Activated T-helper 2 cell treated with anti-CD3 and anti-CD28 coated beads, Interferon-gamma antibody, Interleukin-2, Interleukin-4, amounts not matched to agents 10 μg/mL and 5 μg/mL and 100 μg/mL, durations not matched to agents 14 hours and 24 hours and 36 hours (primary cell): ENCODE data around the gene ZNF425. TPM values are rescaled to one million over a fixed set of nuclear protein-coding genes. Genes with fewer than 3 reads are reported as not detected.
"Not testable (repeated sequence)": the region's sequence is repeated elsewhere in the genome, so short reads cannot be mapped to it uniquely, and the experiment has no call there.

Experiments
- DNase-seq: peaks from one replicate; pipeline ENCODE4 v3.0.0; 2021; ENCODE audit warnings: low spot score
- H3K27ac Mint-ChIP-seq: one replicate; pipeline ENCODE4 v1.8.0; 2021; ENCODE audit warnings: mixed read lengths
- H3K27me3 Mint-ChIP-seq: one replicate; pipeline ENCODE4 v1.8.0; 2021; ENCODE audit warnings: low read depth, mixed read lengths
- H3K36me3 Mint-ChIP-seq: one replicate; pipeline ENCODE4 v1.8.0; 2021; ENCODE audit warnings: low read depth, mixed read lengths
- H3K4me1 Mint-ChIP-seq: one replicate; pipeline ENCODE4 v1.8.0; 2021; ENCODE audit warnings: low read depth, mixed read lengths
- H3K4me3 Mint-ChIP-seq: one replicate; pipeline ENCODE4 v1.8.0; 2021; ENCODE audit warnings: low read depth, mild to moderate bottlenecking, moderate library complexity, mixed read lengths
- H3K9me3 Mint-ChIP-seq: one replicate; pipeline ENCODE4 v1.8.0; 2021; ENCODE audit warnings: mixed read lengths
- intact Hi-C: fragments of 100-400 bp; cut with micrococcal nuclease; formaldehyde crosslinking; loops from one replicate; pipeline ENCODE4 v1.15.1; 2023
- total RNA-seq: library from RNA; stranded (reverse); gene quantifications from 2 replicates; pipeline ENCODE4 v1.2.3, GENCODE V29; 2022

The ZNF425 gene
- total RNA-seq, 1 donor from 2014 or later: 0.39 TPM

DNA sequence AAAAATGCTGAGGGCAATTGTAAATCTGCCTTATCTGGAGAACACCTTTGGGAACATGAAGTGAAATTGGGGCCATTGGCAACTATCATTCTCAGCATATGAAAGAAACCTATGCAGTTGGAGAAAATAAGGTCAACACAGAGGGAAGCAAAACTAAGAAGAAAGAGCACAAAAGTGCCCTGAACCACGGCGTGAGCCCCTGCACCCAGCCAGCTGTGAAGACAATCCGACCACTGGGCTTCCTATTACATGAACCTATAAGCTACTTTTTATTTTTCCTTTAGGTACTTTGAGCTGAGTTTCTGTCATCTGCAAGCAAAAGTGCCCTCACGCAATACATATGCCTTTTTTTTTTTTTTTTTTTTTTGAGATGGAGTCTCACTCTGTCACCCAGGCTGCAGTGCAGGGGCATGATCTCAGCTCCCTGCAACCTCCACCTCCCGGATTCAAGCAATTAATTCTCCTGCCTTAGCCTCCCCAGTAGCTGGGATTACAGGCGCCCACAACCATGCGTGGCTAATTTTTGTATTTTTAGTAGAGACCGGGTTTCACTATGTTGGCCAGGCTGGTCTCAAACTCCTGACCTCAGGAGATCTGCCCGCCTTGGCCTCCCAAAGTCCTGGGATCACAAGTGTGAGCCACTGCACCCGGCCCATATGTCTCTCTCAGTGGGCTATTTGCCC, 63.8 kb downstream of the ZNF425 start:
- H3K4me1 Mint-ChIP-seq, H3K36me3 Mint-ChIP-seq, H3K27me3 Mint-ChIP-seq, intact Hi-C loops, H3K9me3 Mint-ChIP-seq, H3K4me3 Mint-ChIP-seq, DNase-seq, H3K27ac Mint-ChIP-seq: not testable (repeated sequence)

DNA sequence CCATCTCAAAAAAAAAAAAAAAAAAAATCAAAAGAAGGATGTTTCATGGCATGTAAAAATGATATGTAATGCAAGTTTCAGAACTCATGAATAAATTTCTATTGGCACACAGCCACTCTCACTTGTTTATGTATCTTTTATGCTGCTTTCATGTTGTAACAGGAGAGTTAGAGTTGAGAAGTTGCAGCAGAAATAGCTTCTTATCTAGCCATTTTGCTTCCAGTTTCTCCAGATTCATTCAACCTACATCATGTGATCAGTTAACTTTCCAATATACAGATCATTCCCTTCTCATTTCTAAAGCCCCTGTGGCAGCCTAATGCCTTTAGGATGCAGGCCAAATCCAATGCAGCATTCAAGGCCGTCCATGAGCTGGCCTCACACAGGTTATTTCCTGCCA, 66.0 kb downstream of the ZNF425 start:
- intact Hi-C loops: no loop called here
- Mint-ChIP-seq H3K27ac (no peak overlapping the region), H3K27me3 (no peaks in the 10 kb centered on the region), H3K4me3 (no peak overlapping the region), H3K36me3 (no peaks in the 10 kb centered on the region), H3K9me3 (no peaks in the 10 kb centered on the region), H3K4me1 (peaks cover 3% of the 10 kb centered on the region)
- no peak for DNase-seq

DNA sequence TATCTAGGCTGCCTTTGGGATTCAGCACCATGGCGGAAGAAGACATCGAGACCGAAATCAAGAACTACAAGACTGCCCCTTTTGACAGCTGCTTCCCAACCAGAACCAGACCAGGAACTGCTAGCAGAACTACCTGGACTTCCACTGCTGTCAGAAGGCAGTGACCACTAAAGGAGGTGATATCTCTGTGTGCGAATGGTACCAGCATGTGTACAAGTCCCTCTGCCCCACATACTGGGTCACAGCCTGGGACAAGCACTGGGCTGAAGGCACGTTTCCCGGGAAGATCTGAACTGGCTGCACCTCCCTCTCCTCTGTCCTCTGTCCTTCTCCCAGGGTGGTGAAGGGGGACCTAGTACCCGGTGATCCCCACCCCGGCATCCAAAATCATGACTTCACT, 72.2 kb downstream of the ZNF425 start:
- DNase-seq: no peak
- Mint-ChIP-seq H3K4me1 (no peaks in the 10 kb centered on the region), H3K4me3 (no peak overlapping the region), H3K9me3 (no peaks in the 10 kb centered on the region), H3K27me3 (peaks cover 5% of the 10 kb centered on the region), H3K36me3 (no peaks in the 10 kb centered on the region), H3K27ac (no peak overlapping the region)
- intact Hi-C loops: no loop called here

DNA sequence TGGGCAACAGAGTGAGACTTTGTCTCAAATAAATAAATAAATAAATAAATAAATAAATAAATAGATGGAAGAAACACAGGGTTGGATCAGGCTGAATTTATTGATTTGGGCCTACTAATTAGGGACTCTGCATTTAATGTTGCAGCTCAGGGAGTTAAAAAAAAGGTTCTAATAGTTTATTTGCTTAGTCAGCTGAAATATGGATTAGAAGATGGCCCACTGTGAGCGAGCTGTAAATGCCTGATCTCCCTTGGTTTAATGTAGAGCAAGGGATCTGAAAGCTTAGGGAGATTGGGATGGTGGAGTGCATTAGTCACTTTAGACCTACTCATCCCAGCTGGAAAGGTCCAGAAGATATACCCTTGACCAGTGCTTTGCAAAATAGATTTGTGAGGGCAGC, 72.7 kb downstream of the ZNF425 start:
- no peak overlapping the region for H3K4me3 Mint-ChIP-seq
- DNase-seq: no peak
- no peaks in the 10 kb centered on the region for H3K9me3 Mint-ChIP-seq
- peaks cover 5% of the 10 kb centered on the region for H3K27me3 Mint-ChIP-seq
- H3K36me3 Mint-ChIP-seq: no peaks in the 10 kb centered on the region
- H3K27ac Mint-ChIP-seq: no peak overlapping the region
- intact Hi-C loops: no loop called here
- no peaks in the 10 kb centered on the region for H3K4me1 Mint-ChIP-seq

Other genes with a start within 250 kb of the ZNF425 start
- 91.0 and 91.7 TPM in 2 replicates for gene EZH2, start 242.0 kb downstream of the ZNF425 start, total RNA-seq
- gene PDIA4, start 97.8 kb downstream of the ZNF425 start, total RNA-seq: 155 and 159 TPM in 2 replicates
- 10.0 and 10.3 TPM in 2 replicates for gene ZNF786, start 35.6 kb downstream of the ZNF425 start, total RNA-seq
- gene ZNF398, start 21.1 kb upstream of the ZNF425 start, total RNA-seq: 15.9 and 16.9 TPM in 2 replicates
- 116 and 118 TPM in 2 replicates for gene ZNF282, start 69.2 kb upstream of the ZNF425 start, total RNA-seq
- 18.4 and 20.1 TPM in 2 replicates for gene ZNF212, start 113.3 kb upstream of the ZNF425 start, total RNA-seq
- gene ZNF783, start 135.9 kb upstream of the ZNF425 start, total RNA-seq: 25.0 and 26.8 TPM in 2 replicates